H1 (cell line): ENCODE results near the gene ZNF624. TPM values are rescaled to one million over a fixed set of nuclear protein-coding genes. Genes with fewer than 3 reads are reported as not detected.

Experiments
- BACH1 ChIP-seq: IDR thresholded peaks from 2 replicates; pipeline ENCODE4 v1.6.1; 2012; ENCODE audit warnings: low read length, improper control_type of control experiment
- BRCA1 ChIP-seq: IDR thresholded peaks from 2 replicates; pipeline ENCODE4 v1.6.1; 2012; ENCODE audit warnings: low read depth, low read length, improper control_type of control experiment
- CREB1 ChIP-seq: IDR thresholded peaks from 2 replicates; pipeline ENCODE4 v1.6.1; 2012; ENCODE audit warnings: inconsistent platforms
- GABPA ChIP-seq: IDR thresholded peaks from 2 replicates; pipeline ENCODE4 v1.6.1; 2011; ENCODE audit warnings: mild to moderate bottlenecking, low read length, moderate library complexity, borderline replicate concordance; ENCODE audit not compliant: insufficient read depth
- JUN ChIP-seq: IDR thresholded peaks from 2 replicates; pipeline ENCODE4 v1.6.1; 2011; ENCODE audit warnings: low read depth, mild to moderate bottlenecking, improper control_type of control experiment, low read length
- KDM1A ChIP-seq: fragments of 200-600, 300-600 bp; sonication (generic); IDR thresholded peaks from 2 replicates; pipeline ENCODE4 v1.7.1; 2016; ENCODE audit warnings: mild to moderate bottlenecking, low read length, borderline replicate concordance
- KDM4A ChIP-seq: IDR thresholded peaks from one replicate; pipeline ENCODE4 v1.7.1; 2012; ENCODE audit warnings: low read depth, mild to moderate bottlenecking, moderate library complexity, low read length, inconsistent platforms; ENCODE audit not compliant: severe bottlenecking
- KDM5A ChIP-seq: fragments of 200-600 bp; IDR thresholded peaks from 2 replicates; pipeline ENCODE4 v1.7.1; 2012; ENCODE audit warnings: mild to moderate bottlenecking, low read length, inconsistent platforms, mixed read lengths
- PHF8 ChIP-seq: fragments of 200-600 bp; sonication (generic); conservative IDR thresholded peaks from 2 replicates; pipeline ENCODE4 v1.7.1; 2012; ENCODE audit warnings: low read depth, mild to moderate bottlenecking, inconsistent platforms, low read length, moderate library complexity
- SAP30 ChIP-seq: fragments of 300-600 bp; sonication (generic); IDR thresholded peaks from 2 replicates; pipeline ENCODE4 v1.7.1; 2012; ENCODE audit warnings: low read length, moderate library complexity, mild to moderate bottlenecking, inconsistent platforms; ENCODE audit not compliant: insufficient read depth, insufficient replicate concordance
- SIN3A ChIP-seq, 2 experiments: IDR thresholded peaks in 1 of 2; conservative IDR thresholded peaks in 1 of 2; 2 replicates each; pipeline ENCODE4 v1.6.1; 2011 to 2012; ENCODE audit warnings: low read length in 2 of 2, improper control_type of control experiment in 1 of 2, low read depth in 1 of 2, mild to moderate bottlenecking in 1 of 2
- SP1 ChIP-seq: IDR thresholded peaks from 2 replicates; pipeline ENCODE4 v1.6.1; 2011; ENCODE audit warnings: low read depth, low read length
- TAF1 ChIP-seq: IDR thresholded peaks from 2 replicates; pipeline ENCODE4 v1.6.1; 2011; ENCODE audit warnings: mild to moderate bottlenecking, low read depth, low read length
- TEAD4 ChIP-seq: IDR thresholded peaks from 2 replicates; pipeline ENCODE4 v1.6.1; 2012; ENCODE audit warnings: low read depth, low read length, inconsistent platforms, mixed read lengths
- polyA plus RNA-seq, 7 experiments: library from polyadenylated mRNA; depleted of rRNA in 3 of 7; stranded (reverse) in 5 of 7; unstranded in 2 of 7; fragments of >200 nt in 5 of 7; fragments of 200-250 nt in 2 of 7; gene quantifications; 1 replicate in 5 of 7; 2 replicates in 1 of 7; 4 replicates in 1 of 7; pipeline versions ENCODE4 v1.2.1 to v1.2.3, GENCODE V29; 2011 to 2013; ENCODE audit warnings: missing spikeins in 2 of 7, mixed read lengths in 2 of 7
- total RNA-seq: library from RNA; stranded (reverse); fragmentation: NEBNext Ultra II Directional; extraction: Animal tissue kit (Norgen Biotek cat#: 25700); gene quantifications from 2 replicates; pipeline ENCODE4 v1.2.1, GENCODE V29; 2021
- TF ChIP-seq, protein P1 (sequence below): IDR thresholded peaks from 2 replicates; pipeline ENCODE4 v1.6.1; 2012; ENCODE audit warnings: inconsistent platforms
- TF ChIP-seq, protein P2 (sequence below): IDR thresholded peaks from 2 replicates; pipeline ENCODE4 v1.6.1; 2012; ENCODE audit warnings: inconsistent platforms

ZNF624 gene
- total and polyA plus RNA-seq, 2 of the 8 experiments (the other 6 are each of a cell fraction or from before 2014, with no cell fraction given), result 0.39 to 2.5 TPM

DNA sequence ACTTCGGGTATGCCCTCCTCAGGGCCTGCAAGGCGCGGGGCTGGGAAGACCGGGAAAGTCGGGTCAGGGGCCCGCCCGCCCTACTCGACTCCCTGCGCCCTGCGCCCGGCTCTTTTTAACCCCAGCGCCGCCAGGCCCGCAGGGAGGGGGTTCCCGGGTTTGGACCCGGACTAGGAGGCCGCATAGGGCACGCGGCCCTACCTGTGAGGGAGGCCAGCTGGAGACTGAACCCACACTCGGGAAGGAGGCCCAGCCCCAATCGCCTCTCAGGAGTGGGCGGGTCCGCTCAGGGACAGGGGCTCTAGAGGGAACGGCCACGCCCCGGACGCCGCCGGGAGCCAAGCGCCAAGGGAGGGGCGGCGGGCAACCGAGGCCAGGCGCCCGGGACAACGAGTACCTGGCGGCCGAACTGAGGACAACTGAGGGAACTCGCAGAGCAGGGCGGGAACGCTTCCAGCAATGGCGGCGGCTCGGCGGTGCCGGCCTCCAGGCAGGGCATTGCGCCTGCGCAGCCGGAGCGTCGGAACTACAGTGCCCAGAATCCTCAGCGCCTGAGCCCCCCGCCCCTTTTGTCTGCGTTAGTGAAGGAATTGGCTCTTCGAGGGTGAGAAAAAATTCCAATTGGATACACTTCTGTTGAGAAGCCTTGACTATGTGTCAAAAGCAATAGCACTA is at the start of gene ZNF624 (continued):
- TF ChIP-seq GABPA (no peak), CREB1 (peak; percentile 50), JUN (no peak), KDM4A (peak; percentile 78), TEAD4 (no peak), BRCA1 (no peak), SIN3A (conservative IDR thresholded peaks at IDR 0.05 in 1 of 2, IDR thresholded peaks at IDR 0.05 in 1 of 2; ENCODE audit: low read depth in 1 of 2, low read length in 2 of 2) (peak in 1 of 2 experiments; percentile 58; a peak in 1 of 4 replicates), SAP30 (no peak), PHF8 (peak; percentile 79), BACH1 (no peak), SP1 (peak; percentile 55; the same call in 1 of the 2 replicates), KDM5A (no peak), TAF1 (peak; percentile 81), KDM1A (peak; percentile 43; the same call in 1 of the 2 replicates)
- TF ChIP-seq, protein P1, sequence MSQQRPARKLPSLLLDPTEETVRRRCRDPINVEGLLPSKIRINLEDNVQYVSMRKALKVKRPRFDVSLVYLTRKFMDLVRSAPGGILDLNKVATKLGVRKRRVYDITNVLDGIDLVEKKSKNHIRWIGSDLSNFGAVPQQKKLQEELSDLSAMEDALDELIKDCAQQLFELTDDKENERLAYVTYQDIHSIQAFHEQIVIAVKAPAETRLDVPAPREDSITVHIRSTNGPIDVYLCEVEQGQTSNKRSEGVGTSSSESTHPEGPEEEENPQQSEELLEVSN, result peak; percentile 73; the same call in 1 of the 2 replicates
- TF ChIP-seq, protein P2, sequence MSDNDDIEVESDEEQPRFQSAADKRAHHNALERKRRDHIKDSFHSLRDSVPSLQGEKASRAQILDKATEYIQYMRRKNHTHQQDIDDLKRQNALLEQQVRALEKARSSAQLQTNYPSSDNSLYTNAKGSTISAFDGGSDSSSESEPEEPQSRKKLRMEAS, result peak; percentile 79
